ENCODE measurements around the gene SYT14.

The SYT14 gene

DNA sequence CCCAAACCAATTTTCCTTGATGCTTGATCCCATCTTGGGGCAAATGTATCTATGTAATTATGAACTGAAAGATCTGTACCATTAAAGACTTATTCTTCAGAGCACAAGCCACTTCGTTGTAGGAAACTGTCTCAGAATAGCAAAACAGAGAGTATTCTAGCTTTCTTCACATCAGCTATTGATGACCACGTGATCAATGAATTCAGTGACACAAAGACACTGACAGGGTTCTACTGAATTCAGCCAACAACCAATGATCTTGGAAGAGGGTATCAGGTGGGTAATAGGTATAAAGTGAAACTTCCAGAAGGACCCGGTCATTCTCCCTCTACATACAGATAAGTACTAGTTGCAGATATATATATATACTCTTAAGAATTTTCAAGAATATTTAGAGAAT lies 260.8 kb downstream of the SYT14 start:
- Histone ChIP-seq H3K4me3 (no peak overlapping the region), H3K27me3 (no peaks in the 10 kb centered on the region), H3K4me2 (no peak overlapping the region), H4K20me1 (no peaks in the 10 kb centered on the region), H3K4me1 (no peaks in the 10 kb centered on the region), H3K36me3 (no peaks in the 10 kb centered on the region), H3K27ac (no peak overlapping the region), H3K9me3 (replicated peaks in 1 of 11) (peaks cover 28 to 43% (median 33%) of the 10 kb centered on the region in 11 experiments), H3K9ac (no peak overlapping the region)
- no peak for TF ChIP-seq Cebpa-rat (IDR thresholded peaks at IDR 0.05)

- no peak for TF ChIP-seq Cebpa-rat (IDR thresholded peaks at IDR 0.05)
- Histone ChIP-seq H3K4me3 (no peak overlapping the region), H3K36me3 (no peaks in the 10 kb centered on the region), H3K27me3 (no peaks in the 10 kb centered on the region), H4K20me1 (no peaks in the 10 kb centered on the region), H3K9me3 (replicated peaks in 1 of 11) (peaks cover 21 to 30% (median 25%) of the 10 kb centered on the region in 11 experiments), H3K9ac (no peak overlapping the region), H3K4me1 (no peaks in the 10 kb centered on the region), H3K4me2 (no peak overlapping the region), H3K27ac (no peak overlapping the region)
Measured at GRCh38 chr1:210200124-210200736, 262.2 kb downstream of the SYT14 start.

DNA sequence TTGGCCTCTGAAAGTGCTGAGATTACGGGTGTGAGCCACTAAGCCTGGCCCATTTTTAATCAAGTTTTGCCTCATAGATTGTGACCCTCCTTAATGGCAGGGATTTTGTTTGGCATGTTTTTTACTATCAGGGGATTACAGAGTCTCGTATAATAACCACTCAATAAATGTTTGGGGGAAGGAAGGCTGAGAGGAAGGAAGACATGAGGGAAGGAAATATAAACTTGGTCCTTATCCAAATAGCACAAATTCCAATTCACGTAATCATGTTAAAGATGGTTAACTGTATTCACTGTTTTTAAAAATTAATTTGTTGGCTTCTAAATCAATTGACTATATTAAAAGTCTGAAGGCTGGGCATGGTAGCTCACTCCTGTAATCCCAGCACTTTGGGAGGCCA lies 263.7 kb downstream of the SYT14 start:
- no peak overlapping the region for H3K4me3 ChIP-seq
- H3K27ac ChIP-seq = no peak overlapping the region
- no peak overlapping the region for H3K4me2 ChIP-seq
- no peaks in the 10 kb centered on the region for H3K36me3 ChIP-seq
- peaks cover 7 to 15% (median 11%) of the 10 kb centered on the region in 11 experiments; a peak in 18 of 22 replicates for H3K9me3 ChIP-seq (replicated peaks in 1 of 11)
- no peaks in the 10 kb centered on the region for H3K27me3 ChIP-seq
- H3K9ac ChIP-seq = no peak overlapping the region
- H4K20me1 ChIP-seq = no peaks in the 10 kb centered on the region
- H3K4me1 ChIP-seq = no peaks in the 10 kb centered on the region
- no peak for TF ChIP-seq Cebpa-rat (IDR thresholded peaks at IDR 0.05)

GRCh38 chr1:210207597-210208450 lies 269.8 kb downstream of the SYT14 start:
- peaks cover 0 to 4% (median 0%) of the 10 kb centered on the region in 11 experiments; a peak in 1 of 22 replicates for H3K9me3 ChIP-seq (replicated peaks in 1 of 11)
- no peak overlapping the region for H3K4me2 ChIP-seq
- no peaks in the 10 kb centered on the region for H3K4me1 ChIP-seq
- no peak overlapping the region for H3K27ac ChIP-seq
- H3K4me3 ChIP-seq = no peak overlapping the region
- TF ChIP-seq Cebpa-rat (IDR thresholded peaks at IDR 0.05) = no peak
- H3K9ac ChIP-seq = no peak overlapping the region
- no peaks in the 10 kb centered on the region for H3K27me3 ChIP-seq
- no peaks in the 10 kb centered on the region for H3K36me3 ChIP-seq
- no peaks in the 10 kb centered on the region for H4K20me1 ChIP-seq

DNA sequence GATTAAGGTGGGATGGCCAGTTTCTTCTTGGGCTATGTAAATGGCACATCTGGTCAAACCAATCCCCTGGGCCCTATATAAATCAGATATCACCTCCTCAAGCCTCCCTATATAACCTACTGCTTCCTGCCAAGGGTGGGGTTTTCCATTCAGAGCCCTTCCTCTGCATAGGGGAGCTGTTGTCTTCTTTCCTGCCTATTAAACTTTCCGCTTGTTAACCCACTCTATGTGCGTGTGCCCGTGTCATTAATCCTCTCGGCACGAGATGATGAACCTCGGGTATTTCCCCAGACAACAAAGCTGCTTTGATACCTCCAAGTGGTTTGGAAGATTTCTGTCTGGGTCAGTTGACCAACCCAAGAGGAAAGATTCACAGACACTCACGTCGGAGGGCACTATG lies 275.3 kb downstream of the SYT14 start:
- peaks cover 0 to 4% (median 0%) of the 10 kb centered on the region in 11 experiments; a peak in 1 of 22 replicates for H3K9me3 ChIP-seq (replicated peaks in 1 of 11)
- no peak overlapping the region for H3K4me2 ChIP-seq
- no peaks in the 10 kb centered on the region for H3K27me3 ChIP-seq
- no peaks in the 10 kb centered on the region for H3K4me1 ChIP-seq
- H4K20me1 ChIP-seq = no peaks in the 10 kb centered on the region
- no peak for TF ChIP-seq Cebpa-rat (IDR thresholded peaks at IDR 0.05)
- no peak overlapping the region for H3K9ac ChIP-seq
- H3K36me3 ChIP-seq = no peaks in the 10 kb centered on the region
- no peak overlapping the region for H3K4me3 ChIP-seq
- no peak overlapping the region for H3K27ac ChIP-seq

GRCh38 chr1:210214573-210215409 lies 276.8 kb downstream of the SYT14 start:
- Histone ChIP-seq H3K27ac (no peak overlapping the region), H4K20me1 (no peaks in the 10 kb centered on the region), H3K4me3 (no peak overlapping the region), H3K36me3 (no peaks in the 10 kb centered on the region), H3K9me3 (replicated peaks in 1 of 11) (no peaks in the 10 kb centered on the region), H3K9ac (no peak overlapping the region), H3K27me3 (no peaks in the 10 kb centered on the region), H3K4me1 (no peaks in the 10 kb centered on the region), H3K4me2 (no peak overlapping the region)
- TF ChIP-seq Cebpa-rat (IDR thresholded peaks at IDR 0.05) = no peak

DNA sequence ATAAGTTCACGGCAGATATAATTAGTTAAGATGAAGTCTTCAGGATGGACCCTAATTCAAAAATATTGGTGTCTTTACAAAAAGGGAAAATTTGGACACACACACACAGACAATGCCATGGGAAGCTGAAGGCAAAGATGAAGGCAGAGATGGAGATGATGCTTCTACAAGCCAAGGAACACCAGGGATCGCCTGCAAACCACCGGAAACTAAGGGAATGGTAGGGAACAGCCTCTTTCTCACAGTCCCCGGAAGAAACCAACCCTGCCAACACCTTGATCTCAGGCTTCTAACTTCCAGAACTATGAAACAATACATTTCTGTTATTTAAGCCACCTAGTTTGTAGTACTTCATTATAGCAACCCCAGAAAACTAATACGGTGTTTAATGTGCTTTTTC lies 279.5 kb downstream of the SYT14 start:
- Histone ChIP-seq H3K4me1 (no peaks in the 10 kb centered on the region), H3K27me3 (no peaks in the 10 kb centered on the region), H3K27ac (no peak overlapping the region), H3K4me2 (no peak overlapping the region), H3K9ac (no peak overlapping the region), H3K9me3 (replicated peaks in 1 of 11) (no peaks in the 10 kb centered on the region), H3K4me3 (no peak overlapping the region), H3K36me3 (no peaks in the 10 kb centered on the region), H4K20me1 (no peaks in the 10 kb centered on the region)
- TF ChIP-seq Cebpa-rat (IDR thresholded peaks at IDR 0.05) = no peak

DNA sequence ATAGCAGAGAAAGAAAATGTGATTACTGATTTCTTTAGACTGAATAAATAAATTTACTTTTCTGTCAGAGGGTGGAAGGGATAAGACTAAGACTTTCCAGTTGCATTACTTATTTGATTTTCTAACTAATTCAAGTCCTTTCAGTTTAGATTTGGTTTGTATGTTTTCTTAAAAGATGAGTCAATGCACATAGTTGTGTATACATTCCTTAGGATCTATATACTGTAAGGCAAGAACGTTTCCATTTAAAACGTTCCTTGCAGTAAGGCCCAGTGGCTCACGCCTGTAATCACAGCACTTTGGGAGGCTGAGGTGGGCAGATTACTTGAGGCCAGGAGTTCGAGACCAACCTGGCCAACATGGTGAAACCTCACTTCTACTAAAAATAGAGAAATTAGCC lies 280.0 kb downstream of the SYT14 start:
- H3K27me3 ChIP-seq = no peaks in the 10 kb centered on the region
- no peak overlapping the region for H3K9ac ChIP-seq
- H3K4me3 ChIP-seq = no peak overlapping the region
- no peaks in the 10 kb centered on the region for H4K20me1 ChIP-seq
- H3K4me1 ChIP-seq = no peaks in the 10 kb centered on the region
- no peak overlapping the region for H3K4me2 ChIP-seq
- H3K9me3 ChIP-seq (replicated peaks in 1 of 11) = no peaks in the 10 kb centered on the region
- H3K27ac ChIP-seq = no peak overlapping the region
- TF ChIP-seq Cebpa-rat (IDR thresholded peaks at IDR 0.05) = no peak
- H3K36me3 ChIP-seq = no peaks in the 10 kb centered on the region
